SIG-M5 (cell line): Measurements from ENCODE around the gene SCN4B.

ENCODE experiments used
- DNase-seq: peaks from one replicate; lab custom pipeline; 2025; lab: John Stamatoyannopoulos, UW

SCN4B gene

GRCh38 chr11:118129471-118130172 lies 23.0 kb downstream of the SCN4B start:
- no peak for DNase-seq

GRCh38 chr11:118128721-118129470 lies 23.7 kb downstream of the SCN4B start:
- DNase-seq = no peak

- DNase-seq = no peak
Observed at GRCh38 chr11:118128310-118128709, 24.3 kb downstream of the SCN4B start.

- DNase-seq = no peak
Observed at GRCh38 chr11:118126082-118126838, 26.4 kb downstream of the SCN4B start.

- DNase-seq = no peak
Observed at GRCh38 chr11:118124929-118125535, 27.6 kb downstream of the SCN4B start.

GRCh38 chr11:118120793-118121192 lies 31.8 kb downstream of the SCN4B start:
- DNase-seq = no peak

GRCh38 chr11:118117790-118118601 lies 34.6 kb downstream of the SCN4B start:
- DNase-seq = no peak

- no peak for DNase-seq
Observed at GRCh38 chr11:118115048-118115447, 37.6 kb downstream of the SCN4B start.

GRCh38 chr11:118114266-118114665 lies 38.4 kb downstream of the SCN4B start:
- no peak for DNase-seq

- DNase-seq = no peak
Observed at GRCh38 chr11:118112711-118113430, 39.8 kb downstream of the SCN4B start.

GRCh38 chr11:118111744-118112035 lies 40.9 kb downstream of the SCN4B start:
- DNase-seq = no peak

- no peak for DNase-seq
Observed at GRCh38 chr11:118111019-118111743, 41.4 kb downstream of the SCN4B start.

GRCh38 chr11:118109231-118109630 lies 43.4 kb downstream of the SCN4B start:
- DNase-seq = no peak

- no peak for DNase-seq
Observed at GRCh38 chr11:118108513-118108912, 44.1 kb downstream of the SCN4B start.

GRCh38 chr11:118106789-118107335 lies 45.8 kb downstream of the SCN4B start:
- no peak for DNase-seq

- no peak for DNase-seq
Observed at GRCh38 chr11:118105657-118106305, 46.8 kb downstream of the SCN4B start.

- DNase-seq = no peak
Observed at GRCh38 chr11:118104491-118104890, 48.1 kb downstream of the SCN4B start.

- DNase-seq = no peak
Observed at GRCh38 chr11:118102721-118103261, 49.8 kb downstream of the SCN4B start.

GRCh38 chr11:118100691-118101232 lies 51.9 kb downstream of the SCN4B start:
- DNase-seq = no peak
